ENCODE data around the gene ESYT2. TPM values are rescaled to one million over a fixed set of nuclear protein-coding genes. Genes with fewer than 3 reads are reported as not detected.

Gene ESYT2
- total and polyA plus RNA-seq, 8 donors = 8.1 to 31.8 (median 27.3) TPM

GRCh38 chr7:158811461-158811860 lies 17.8 kb downstream of the ESYT2 start:
- Histone ChIP-seq H3K4me1 (peaks cover 13 to 20% (median 18%) of the 10 kb centered on the region in 3 donors), H3K36me3 (no peaks in the 10 kb centered on the region), H3K9me3 (no peaks in the 10 kb centered on the region), H3K4me3 (no peak overlapping the region), H3K27ac (peak overlapping the region in 3 of 4 donors; percentile 6 to 61 (median 20)), H3K27me3 (no peaks in the 10 kb centered on the region)
- ATAC-seq = peak; percentile 85 to 91 (median 90)
- TF ChIP-seq, protein P1, sequence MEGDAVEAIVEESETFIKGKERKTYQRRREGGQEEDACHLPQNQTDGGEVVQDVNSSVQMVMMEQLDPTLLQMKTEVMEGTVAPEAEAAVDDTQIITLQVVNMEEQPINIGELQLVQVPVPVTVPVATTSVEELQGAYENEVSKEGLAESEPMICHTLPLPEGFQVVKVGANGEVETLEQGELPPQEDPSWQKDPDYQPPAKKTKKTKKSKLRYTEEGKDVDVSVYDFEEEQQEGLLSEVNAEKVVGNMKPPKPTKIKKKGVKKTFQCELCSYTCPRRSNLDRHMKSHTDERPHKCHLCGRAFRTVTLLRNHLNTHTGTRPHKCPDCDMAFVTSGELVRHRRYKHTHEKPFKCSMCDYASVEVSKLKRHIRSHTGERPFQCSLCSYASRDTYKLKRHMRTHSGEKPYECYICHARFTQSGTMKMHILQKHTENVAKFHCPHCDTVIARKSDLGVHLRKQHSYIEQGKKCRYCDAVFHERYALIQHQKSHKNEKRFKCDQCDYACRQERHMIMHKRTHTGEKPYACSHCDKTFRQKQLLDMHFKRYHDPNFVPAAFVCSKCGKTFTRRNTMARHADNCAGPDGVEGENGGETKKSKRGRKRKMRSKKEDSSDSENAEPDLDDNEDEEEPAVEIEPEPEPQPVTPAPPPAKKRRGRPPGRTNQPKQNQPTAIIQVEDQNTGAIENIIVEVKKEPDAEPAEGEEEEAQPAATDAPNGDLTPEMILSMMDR (IDR thresholded peaks at IDR 0.05) = no peak
- FAIRE-seq = no peak
- 65 to 67% methylated on average over 8 of the region's 8 CpGs for WGBS, 2 donors
- intact Hi-C loops (cut with DNase I) = no loop called here
- peak in 3 of 6 donors; percentile 35 to 77 (median 50) for DNase-seq

GRCh38 chr7:158810846-158811245 lies 18.5 kb downstream of the ESYT2 start:
- H3K9me3 ChIP-seq = no peaks in the 10 kb centered on the region
- no peaks in the 10 kb centered on the region for H3K27me3 ChIP-seq
- TF ChIP-seq, protein P1 (IDR thresholded peaks at IDR 0.05) = no peak
- WGBS, 2 donors = 96 to 97% methylated on average over 5 of the region's 5 CpGs
- no peak for FAIRE-seq
- H3K4me1 ChIP-seq = peaks cover 13 to 14% (median 13%) of the 10 kb centered on the region in 3 donors
- intact Hi-C loops (cut with DNase I) = no loop called here
- no peak overlapping the region for H3K4me3 ChIP-seq
- DNase-seq = no peak
- H3K27ac ChIP-seq = peak overlapping the region in 3 of 4 donors; percentile 6 to 61 (median 20)
- ATAC-seq = no peak
- no peaks in the 10 kb centered on the region for H3K36me3 ChIP-seq

DNA sequence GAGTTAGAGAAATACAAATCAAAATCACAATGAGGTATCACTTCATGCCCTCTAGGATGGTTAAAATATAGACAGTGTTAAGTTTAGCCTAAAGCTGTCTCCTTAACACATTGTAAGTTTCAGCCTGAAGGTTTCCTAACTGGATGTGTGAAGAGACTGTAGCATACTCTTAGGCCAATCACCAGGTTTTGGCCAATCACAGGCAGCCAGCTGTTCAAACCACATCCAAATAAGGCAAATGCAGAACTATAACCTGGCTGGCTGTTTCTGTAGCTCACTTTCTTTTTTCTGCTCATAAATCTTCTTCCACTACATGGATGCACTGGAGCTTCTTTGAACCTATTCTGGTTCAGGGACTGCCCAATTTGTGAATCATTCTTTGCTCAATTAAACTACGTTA lies 19.7 kb downstream of the ESYT2 start:
- 87 to 94% methylated on average over 1 of the region's 1 CpG for WGBS, 2 donors
- Histone ChIP-seq H3K9me3 (no peaks in the 10 kb centered on the region), H3K36me3 (no peaks in the 10 kb centered on the region), H3K27ac (no peak overlapping the region), H3K4me3 (no peak overlapping the region), H3K4me1 (peaks cover 12 to 13% (median 13%) of the 10 kb centered on the region in 3 donors), H3K27me3 (no peaks in the 10 kb centered on the region)
- DNase-seq = no peak
- TF ChIP-seq, protein P1 (IDR thresholded peaks at IDR 0.05) = no peak
- no peak for FAIRE-seq
- intact Hi-C loops (cut with DNase I) = no loop called here
- ATAC-seq = no peak

GRCh38 chr7:158808126-158808525 lies 21.2 kb downstream of the ESYT2 start:
- no peak for ATAC-seq
- no peaks in the 10 kb centered on the region for H3K36me3 ChIP-seq
- TF ChIP-seq, protein P1 (IDR thresholded peaks at IDR 0.05) = no peak
- H3K27ac ChIP-seq = no peak overlapping the region
- H3K9me3 ChIP-seq = no peaks in the 10 kb centered on the region
- intact Hi-C loops (cut with DNase I) = no loop called here
- H3K4me1 ChIP-seq = peaks cover 13% of the 10 kb centered on the region in 3 donors
- no peak for DNase-seq
- 96% methylated on average over 18 of the region's 18 CpGs for WGBS, 2 donors
- no peak for FAIRE-seq
- no peaks in the 10 kb centered on the region for H3K27me3 ChIP-seq
- H3K4me3 ChIP-seq = no peak overlapping the region

DNA sequence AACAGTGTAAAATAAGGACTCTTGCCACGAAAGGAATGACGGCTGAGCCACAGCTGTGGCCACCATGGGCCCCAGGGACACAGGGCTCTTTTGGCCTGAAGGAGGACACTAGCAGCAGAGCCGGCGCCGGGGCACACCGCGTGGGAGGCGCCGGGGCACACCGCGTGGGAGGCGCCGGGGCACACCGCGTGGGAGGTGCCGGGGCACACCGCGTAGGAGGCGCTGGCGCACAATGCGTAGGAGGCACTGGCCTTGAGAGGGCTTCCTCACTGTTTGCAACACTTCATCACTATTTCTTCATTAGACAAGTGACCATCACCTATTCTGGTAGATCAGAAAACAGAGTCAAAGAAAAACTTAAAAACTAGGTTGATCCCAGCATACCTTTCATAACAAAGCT lies 23.4 kb downstream of the ESYT2 start:
- no peak for FAIRE-seq
- TF ChIP-seq, protein P1 (IDR thresholded peaks at IDR 0.05) = no peak

More for the DNA sequence above, 23.4 kb downstream of the ESYT2 start:
- ATAC-seq = no peak
- no peak overlapping the region for H3K4me3 ChIP-seq
- DNase-seq = no peak
- intact Hi-C loops (cut with DNase I) = no loop called here
- H3K27ac ChIP-seq = no peak overlapping the region
- H3K4me1 ChIP-seq = peaks cover 1 to 6% (median 3%) of the 10 kb centered on the region in 3 donors
- WGBS, 2 donors = 78 to 93% methylated on average over 21 of the region's 21 CpGs
- no peaks in the 10 kb centered on the region for H3K36me3 ChIP-seq
- no peaks in the 10 kb centered on the region for H3K27me3 ChIP-seq
- H3K9me3 ChIP-seq = no peaks in the 10 kb centered on the region

Data from pancreas (tissue), 10 donors.